Measurements from ENCODE around the gene NT5C2. TPM values are rescaled to one million over a fixed set of nuclear protein-coding genes. Genes with fewer than 3 reads are reported as not detected.

Gene NT5C2
- total and polyA plus RNA-seq, 2 of the 8 experiments (the other 6 are each of a cell fraction or from before 2014, with no cell fraction given): 35.2 to 106 TPM

GRCh38 chr10:103227416-103227815 is 34.3 kb upstream of the NT5C2 start:
- Histone ChIP-seq H3K4me3 (ENCODE audit: extremely low read depth in 1 of 4, insufficient read depth in 2 of 4, low read depth in 3 of 4, low read length in 4 of 4) (no peak overlapping the region), H3K56ac (replicated peaks; ENCODE audit: insufficient read length, low read depth, low read length) (no peak overlapping the region), H3K18ac (ENCODE audit: extremely low read depth, low read length) (no peak overlapping the region), H3K36me3 (ENCODE audit: control insufficient read depth in 2 of 4, insufficient read depth in 4 of 4, low read length in 3 of 4) (peaks cover 0 to 3% (median 0%) of the 10 kb centered on the region in 4 experiments; a peak in 1 of 8 replicates), H4K20me1 (replicated peaks in 1 of 2; ENCODE audit: control insufficient read depth in 1 of 2, insufficient read depth in 2 of 2, low read length in 2 of 2) (no peaks in the 10 kb centered on the region), H3K23me2 (ENCODE audit: low read depth, low read length) (no peaks in the 10 kb centered on the region), H3K9me3 (ENCODE audit: insufficient read depth in 2 of 2, low read depth in 1 of 2, low read length in 1 of 2) (peaks cover 15 to 16% of the 10 kb centered on the region in 2 experiments), H2AK5ac (ENCODE audit: low read depth, low read length) (no peak overlapping the region), H4K91ac (replicated peaks; ENCODE audit: insufficient read length, low read length) (no peak overlapping the region), H3K23ac (ENCODE audit: insufficient read length) (no peak overlapping the region), H4K5ac (ENCODE audit: insufficient read length, low read depth, low read length) (no peak overlapping the region), H3K4ac (replicated peaks; ENCODE audit: insufficient read length, low read depth, low read length) (no peak overlapping the region), H2BK120ac (replicated peaks; ENCODE audit: low read depth, low read length) (no peak overlapping the region), H3K27me3 (replicated peaks in 1 of 4; ENCODE audit: control insufficient read depth in 3 of 4, extremely low read depth in 1 of 4, insufficient read depth in 3 of 4, low read length in 3 of 4) (no peaks in the 10 kb centered on the region; a peak in 1 of 7 replicates), H2BK20ac (ENCODE audit: low read length) (no peak overlapping the region), H2BK5ac (ENCODE audit: low read depth, low read length) (no peak overlapping the region), H3K27ac (ENCODE audit: low read depth, low read length) (no peak overlapping the region), H3K79me2 (ENCODE audit: control insufficient read depth in 1 of 2, insufficient read depth in 2 of 2, low read length in 2 of 2) (no peaks in the 10 kb centered on the region), H3K79me1 (ENCODE audit: low read depth, low read length) (no peaks in the 10 kb centered on the region), H3K4me1 (replicated peaks in 1 of 4; ENCODE audit: control insufficient read depth in 3 of 4, insufficient read depth in 4 of 4, low read length in 3 of 4) (peaks cover 0 to 14% (median 2%) of the 10 kb centered on the region in 4 experiments; a peak in 2 of 7 replicates), H3K4me2 (ENCODE audit: insufficient read depth in 1 of 2, low read depth in 2 of 2, low read length in 2 of 2) (no peak overlapping the region), H3K14ac (ENCODE audit: insufficient read length) (no peak overlapping the region), H2BK12ac (ENCODE audit: low read depth, low read length) (no peak overlapping the region), H2AFZ (ENCODE audit: low read length) (no peak overlapping the region), H3K9ac (replicated peaks in 1 of 4; ENCODE audit: extremely low read depth in 1 of 4, low read depth in 3 of 4, low read length in 3 of 4) (no peak overlapping the region), H4K8ac (ENCODE audit: extremely low read depth, insufficient read depth, low read length) (no peak overlapping the region), H2BK15ac (ENCODE audit: low read length) (no peak overlapping the region)
- POLR2A ChIA-PET (ENCODE audit: partially characterized antibody): interaction anchor here (0.5 to 3.6 kb wide), 3 partner anchors 11 to 39 kb away, joined by 3 to 15 read pairs (median 10); partner anchors contain the start of gene NT5C2
- CTCF ChIA-PET (ENCODE audit: partially characterized antibody): interaction anchor here (0.7 to 3.0 kb wide), 4 partner anchors 11 to 34 kb away, joined by 3 to 10 read pairs (median 10); partner anchors contain the start of gene NT5C2
- FAIRE-seq: no peak
- no peak for TF ChIP-seq SP4 (IDR thresholded peaks at IDR 0.05; ENCODE audit: low read length)
- TF ChIP-seq KDM4A (IDR thresholded peaks at IDR 0.05; ENCODE audit: low read depth, low read length, severe bottlenecking): no peak
- TF ChIP-seq FOSL1 (IDR thresholded peaks at IDR 0.05; ENCODE audit: insufficient read depth, low read depth, low read length): no peak
- no peak for TF ChIP-seq YY1 (IDR thresholded peaks at IDR 0.05; ENCODE audit: low read depth, low read length)
- no peak for TF ChIP-seq GTF2F1 (IDR thresholded peaks at IDR 0.05; ENCODE audit: borderline replicate concordance, low read depth, low read length)
- TF ChIP-seq CREB1 (IDR thresholded peaks at IDR 0.05): no peak
- TF ChIP-seq RAD21 (IDR thresholded peaks at IDR 0.05 in 1 of 2, conservative IDR thresholded peaks at IDR 0.05 in 1 of 2; ENCODE audit: low read depth in 2 of 2, low read length in 2 of 2): no peak
- TF ChIP-seq MAX (IDR thresholded peaks at IDR 0.05): no peak
- no peak for TF ChIP-seq SP2 (IDR thresholded peaks at IDR 0.05; ENCODE audit: low read length)
- TF ChIP-seq SP1 (IDR thresholded peaks at IDR 0.05; ENCODE audit: low read depth, low read length): no peak
- TF ChIP-seq CHD2 (IDR thresholded peaks at IDR 0.05; ENCODE audit: low read length): no peak
- TF ChIP-seq MAFK (IDR thresholded peaks at IDR 0.05; ENCODE audit: low read depth, low read length): no peak
- TF ChIP-seq RFX5 (IDR thresholded peaks at IDR 0.05; ENCODE audit: borderline replicate concordance, low read depth, low read length): no peak
- no peak for TF ChIP-seq SRF (IDR thresholded peaks at IDR 0.05; ENCODE audit: low read depth, low read length)
- no peak for TF ChIP-seq TEAD4 (IDR thresholded peaks at IDR 0.05; ENCODE audit: low read depth, low read length)
- DNase-seq (ENCODE audit: low read depth in 1 of 2, low spot score in 2 of 2): no peak
- 95% methylated on average over 1 of the region's 1 CpG; no CpG with 5 or more reads in 1 of the 2 experiments for whole genome bisulfite sequencing, 2 experiments (ENCODE audit: extremely low coverage in 1 of 2, insufficient coverage in 1 of 2, insufficient read length in 1 of 2, insufficient replicate concordance in 2 of 2, low coverage in 1 of 2, low lambda C conversion rate in 2 of 2, missing lambda C conversion rate in 1 of 2)
